ENCODE measurements around the gene IL10. TPM values are rescaled to one million over a fixed set of nuclear protein-coding genes. Genes with fewer than 3 reads are reported as not detected.

Gene IL10
- total RNA-seq, 4 donors from 2014 or later: 0.78 to 4.8 (median 1.1) TPM; not detected in 1

DNA sequence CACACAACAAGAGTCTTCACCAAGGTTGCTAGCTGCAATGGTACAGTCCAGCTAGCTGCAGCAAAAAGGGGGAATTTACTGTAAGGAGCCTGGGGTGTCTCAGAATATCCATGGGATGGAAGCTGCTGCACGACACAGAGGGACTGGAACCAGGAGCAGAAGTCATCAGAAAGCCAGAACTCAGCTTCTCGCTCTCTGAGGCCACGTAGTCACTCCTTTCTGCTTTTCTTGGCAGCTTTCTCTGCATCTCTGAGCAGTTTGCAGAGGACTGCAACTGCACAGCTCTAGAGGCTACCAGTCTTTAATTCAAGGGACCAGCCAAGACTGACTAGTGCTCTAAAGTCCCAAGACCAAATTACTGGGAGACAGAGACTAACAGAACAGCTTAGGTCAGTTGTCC is 27.0 kb upstream of the IL10 start:
- Histone ChIP-seq H3K27ac (no peak overlapping the region), H3K9me3 (no peaks in the 10 kb centered on the region), H3K4me1 (no peaks in the 10 kb centered on the region), H3K4me3 (no peak overlapping the region), H3K36me3 (no peaks in the 10 kb centered on the region), H3K27me3 (no peaks in the 10 kb centered on the region)
- no peak for DNase-seq (ENCODE audit: low spot score in 2 of 2)
- WGBS, 2 donors: 43 to 72% methylated on average over 3 of the region's 3 CpGs
- TF ChIP-seq POLR2A (IDR thresholded peaks at IDR 0.05): no peak
- no peak for TF ChIP-seq CTCF (IDR thresholded peaks at IDR 0.05)
- TF ChIP-seq EP300 (IDR thresholded peaks at IDR 0.05): no peak

DNA sequence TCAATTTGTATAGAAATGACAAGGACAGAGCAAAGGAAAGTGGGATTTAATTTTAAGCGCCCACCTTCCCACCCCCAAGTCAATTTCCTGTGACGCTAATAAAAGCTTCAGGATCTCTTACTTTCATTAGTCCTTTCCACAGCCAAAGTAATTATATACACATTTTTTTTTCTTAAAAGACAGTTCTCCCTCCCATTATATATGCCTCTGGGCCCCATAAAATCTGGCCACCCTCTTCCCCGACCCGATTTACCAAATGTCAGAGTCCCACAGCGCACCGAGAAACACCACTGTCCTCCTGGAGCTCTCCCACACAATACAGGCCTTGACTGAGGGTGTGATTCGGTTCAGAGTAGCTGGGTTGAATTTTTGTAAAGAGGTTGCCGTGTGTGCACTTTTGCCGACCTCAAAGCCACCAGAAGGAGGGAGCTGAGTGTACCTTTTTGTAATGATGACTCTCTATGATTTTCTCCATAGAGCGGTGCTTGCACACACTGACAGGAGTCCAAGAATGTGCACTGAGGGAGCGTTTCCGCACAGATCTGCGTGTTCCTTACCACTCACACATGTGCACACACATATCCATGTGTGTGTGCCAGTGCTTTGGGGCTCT is 26.2 kb upstream of the IL10 start:
- Histone ChIP-seq H3K4me1 (no peaks in the 10 kb centered on the region), H3K4me3 (no peak overlapping the region), H3K27ac (no peak overlapping the region), H3K36me3 (no peaks in the 10 kb centered on the region), H3K27me3 (no peaks in the 10 kb centered on the region), H3K9me3 (no peaks in the 10 kb centered on the region)
- WGBS, 2 donors: 64 to 73% methylated on average over 13 of the region's 13 CpGs
- TF ChIP-seq EP300 (IDR thresholded peaks at IDR 0.05) (no peak), POLR2A (IDR thresholded peaks at IDR 0.05) (no peak), CTCF (IDR thresholded peaks at IDR 0.05) (no peak)
- DNase-seq (ENCODE audit: low spot score in 2 of 2): no peak

- no peak overlapping the region for H3K27ac ChIP-seq
- no peaks in the 10 kb centered on the region for H3K27me3 ChIP-seq
- WGBS, 2 donors: 55 to 61% methylated on average over 8 of the region's 8 CpGs
- H3K4me3 ChIP-seq: no peak overlapping the region
- H3K4me1 ChIP-seq: no peaks in the 10 kb centered on the region
- H3K36me3 ChIP-seq: no peaks in the 10 kb centered on the region
- TF ChIP-seq EP300 (IDR thresholded peaks at IDR 0.05) (no peak), POLR2A (IDR thresholded peaks at IDR 0.05) (no peak), CTCF (IDR thresholded peaks at IDR 0.05) (peak in 2 of 5 experiments; percentile 16 to 26)
- no peak for DNase-seq (ENCODE audit: low spot score in 2 of 2)
- no peaks in the 10 kb centered on the region for H3K9me3 ChIP-seq
These were observed 25.5 kb upstream of the IL10 start for GRCh38 chr1:206797534-206798383.

DNA sequence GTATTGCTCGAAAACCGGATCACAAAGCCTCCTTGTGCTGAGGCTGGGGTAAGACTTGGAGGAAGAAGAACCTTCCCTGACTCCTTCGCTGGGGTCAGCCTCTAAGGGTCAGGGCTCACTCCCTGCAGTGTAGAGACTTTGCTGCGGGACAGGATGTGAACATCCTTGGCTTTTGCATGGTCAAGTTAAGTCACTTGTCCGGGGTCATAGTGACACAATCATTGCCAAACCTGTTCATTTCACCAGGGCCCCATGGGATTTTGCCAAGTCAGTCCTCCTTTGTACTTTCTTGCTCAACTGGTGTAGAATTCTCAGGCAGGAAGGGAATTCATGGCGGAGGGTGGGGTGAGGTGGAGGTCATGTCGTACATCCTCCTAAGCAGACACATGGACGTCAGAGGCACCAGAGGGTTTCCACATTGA is 24.7 kb upstream of the IL10 start:
- 60 to 69% methylated on average over 8 of the region's 8 CpGs for WGBS, 2 donors

More for the DNA sequence above, 24.7 kb upstream of the IL10 start:
- Histone ChIP-seq H3K4me1 (no peaks in the 10 kb centered on the region), H3K27ac (no peak overlapping the region), H3K9me3 (no peaks in the 10 kb centered on the region), H3K27me3 (no peaks in the 10 kb centered on the region), H3K36me3 (no peaks in the 10 kb centered on the region), H3K4me3 (no peak overlapping the region)
- no peak for TF ChIP-seq POLR2A (IDR thresholded peaks at IDR 0.05)
- TF ChIP-seq EP300 (IDR thresholded peaks at IDR 0.05): no peak
- TF ChIP-seq CTCF (IDR thresholded peaks at IDR 0.05): no peak
- DNase-seq (ENCODE audit: low spot score in 2 of 2): no peak

Data from tibial nerve (tissue), 4 donors.